ENCODE results near the gene FKBP10. TPM values are rescaled to one million over a fixed set of nuclear protein-coding genes. Genes with fewer than 3 reads are reported as not detected.

FKBP10 gene
- total and polyA plus RNA-seq, 5 donors from 2014 or later = 0.25 TPM; not detected in 4

GRCh38 chr17:41816637-41817320 is 4.0 kb downstream of the FKBP10 start:
- Histone ChIP-seq H3K4me3 (ENCODE audit: low read depth, low read length) (no peak overlapping the region), H3K9me3 (ENCODE audit: control insufficient read depth in 2 of 2, low read length in 2 of 2) (no peaks in the 10 kb centered on the region), H3K27ac (ENCODE audit: insufficient read depth, low read length, poor library complexity, severe bottlenecking) (no peak overlapping the region), H3K36me3 (ENCODE audit: control insufficient read depth, insufficient read depth, low read length) (no peaks in the 10 kb centered on the region), H3K27me3 (ENCODE audit: control insufficient read depth, insufficient read depth, low read length) (no peaks in the 10 kb centered on the region), H3K4me1 (ENCODE audit: control insufficient read depth, insufficient read depth, low read length, poor library complexity, severe bottlenecking) (peaks cover 13% of the 10 kb centered on the region)
- Mint-ChIP-seq H3K36me3 (no peaks in the 10 kb centered on the region), H3K27ac (peak overlapping the region in 1 of 3 donors; percentile 9), H3K27me3 (peaks cover 14% of the 10 kb centered on the region), H3K4me1 (peaks cover 0 to 16% (median 2%) of the 10 kb centered on the region in 4 donors), H3K9me3 (no peaks in the 10 kb centered on the region), H3K4me3 (no peak overlapping the region)
- ATAC-seq (ENCODE audit: low read depth in 2 of 2) (no peak), DNase-seq (no peak)

GRCh38 chr17:41818024-41818423 is 5.2 kb downstream of the FKBP10 start:
- Histone ChIP-seq H3K4me1 (ENCODE audit: control insufficient read depth, insufficient read depth, low read length, poor library complexity, severe bottlenecking) (peaks cover under 1% of the 10 kb centered on the region), H3K27ac (ENCODE audit: insufficient read depth, low read length, poor library complexity, severe bottlenecking) (no peak overlapping the region), H3K27me3 (ENCODE audit: control insufficient read depth, insufficient read depth, low read length) (no peaks in the 10 kb centered on the region), H3K36me3 (ENCODE audit: control insufficient read depth, insufficient read depth, low read length) (no peaks in the 10 kb centered on the region), H3K9me3 (ENCODE audit: control insufficient read depth in 2 of 2, low read length in 2 of 2) (no peaks in the 10 kb centered on the region), H3K4me3 (ENCODE audit: low read depth, low read length) (no peak overlapping the region)
- H3K4me3 Mint-ChIP-seq = no peak overlapping the region
- DNase-seq (no peak), ATAC-seq (ENCODE audit: low read depth in 2 of 2) (no peak)
- H3K9me3 Mint-ChIP-seq = no peaks in the 10 kb centered on the region
- H3K27ac Mint-ChIP-seq = no peak overlapping the region
- peaks cover 14% of the 10 kb centered on the region for H3K27me3 Mint-ChIP-seq
- H3K36me3 Mint-ChIP-seq = no peaks in the 10 kb centered on the region
- peaks cover 0 to 6% (median 2%) of the 10 kb centered on the region in 4 donors for H3K4me1 Mint-ChIP-seq

- Mint-ChIP-seq H3K27ac (no peak overlapping the region), H3K4me1 (no peaks in the 10 kb centered on the region)
- no peak for ATAC-seq (ENCODE audit: low read depth in 2 of 2)
Measured at GRCh38 chr17:41821776-41822175, 9.0 kb downstream of the FKBP10 start.

GRCh38 chr17:41822216-41823140 is 9.7 kb downstream of the FKBP10 start:
- Mint-ChIP-seq H3K27ac (no peak overlapping the region), H3K27me3 (no peaks in the 10 kb centered on the region), H3K4me3 (no peak overlapping the region), H3K4me1 (no peaks in the 10 kb centered on the region), H3K9me3 (no peaks in the 10 kb centered on the region), H3K36me3 (no peaks in the 10 kb centered on the region)
- H3K9me3 ChIP-seq (ENCODE audit: control insufficient read depth in 2 of 2, low read length in 2 of 2) = no peaks in the 10 kb centered on the region
- H3K27ac ChIP-seq (ENCODE audit: insufficient read depth, low read length, poor library complexity, severe bottlenecking) = no peak overlapping the region
- ATAC-seq (ENCODE audit: low read depth in 2 of 2) (no peak), DNase-seq (no peak)
- no peaks in the 10 kb centered on the region for H3K27me3 ChIP-seq (ENCODE audit: control insufficient read depth, insufficient read depth, low read length)
- H3K4me3 ChIP-seq (ENCODE audit: low read depth, low read length) = no peak overlapping the region
- no peaks in the 10 kb centered on the region for H3K4me1 ChIP-seq (ENCODE audit: control insufficient read depth, insufficient read depth, low read length, poor library complexity, severe bottlenecking)
- peaks cover 2% of the 10 kb centered on the region for H3K36me3 ChIP-seq (ENCODE audit: control insufficient read depth, insufficient read depth, low read length)

More at GRCh38 chr17:41821776-41822175, 9.0 kb downstream of the FKBP10 start:
- no peak for DNase-seq
- Histone ChIP-seq H3K9me3 (ENCODE audit: control insufficient read depth in 2 of 2, low read length in 2 of 2) (no peaks in the 10 kb centered on the region), H3K36me3 (ENCODE audit: control insufficient read depth, insufficient read depth, low read length) (no peaks in the 10 kb centered on the region), H3K4me3 (ENCODE audit: low read depth, low read length) (no peak overlapping the region), H3K27ac (ENCODE audit: insufficient read depth, low read length, poor library complexity, severe bottlenecking) (no peak overlapping the region), H3K4me1 (ENCODE audit: control insufficient read depth, insufficient read depth, low read length, poor library complexity, severe bottlenecking) (no peaks in the 10 kb centered on the region), H3K27me3 (ENCODE audit: control insufficient read depth, insufficient read depth, low read length) (no peaks in the 10 kb centered on the region)
- Mint-ChIP-seq H3K9me3 (no peaks in the 10 kb centered on the region), H3K36me3 (no peaks in the 10 kb centered on the region), H3K27me3 (no peaks in the 10 kb centered on the region), H3K4me3 (no peak overlapping the region)

- H3K9me3 Mint-ChIP-seq = no peaks in the 10 kb centered on the region
- Histone ChIP-seq H3K9me3 (ENCODE audit: control insufficient read depth in 2 of 2, low read length in 2 of 2) (no peaks in the 10 kb centered on the region), H3K4me1 (ENCODE audit: control insufficient read depth, insufficient read depth, low read length, poor library complexity, severe bottlenecking) (no peaks in the 10 kb centered on the region), H3K27ac (ENCODE audit: insufficient read depth, low read length, poor library complexity, severe bottlenecking) (no peak overlapping the region), H3K36me3 (ENCODE audit: control insufficient read depth, insufficient read depth, low read length) (peaks cover 2% of the 10 kb centered on the region), H3K27me3 (ENCODE audit: control insufficient read depth, insufficient read depth, low read length) (no peaks in the 10 kb centered on the region), H3K4me3 (ENCODE audit: low read depth, low read length) (no peak overlapping the region)
- no peak overlapping the region for H3K27ac Mint-ChIP-seq
- H3K4me1 Mint-ChIP-seq = no peaks in the 10 kb centered on the region
- no peaks in the 10 kb centered on the region for H3K27me3 Mint-ChIP-seq
- H3K4me3 Mint-ChIP-seq = no peak overlapping the region
- DNase-seq (no peak), ATAC-seq (ENCODE audit: low read depth in 2 of 2) (no peak)
- no peaks in the 10 kb centered on the region for H3K36me3 Mint-ChIP-seq
Measured at GRCh38 chr17:41823141-41823524, 10.3 kb downstream of the FKBP10 start.

GRCh38 chr17:41823580-41823979 is 10.8 kb downstream of the FKBP10 start:
- H3K9me3 Mint-ChIP-seq = no peaks in the 10 kb centered on the region
- no peaks in the 10 kb centered on the region for H3K4me1 Mint-ChIP-seq
- H3K27ac Mint-ChIP-seq = no peak overlapping the region
- no peak overlapping the region for H3K4me3 Mint-ChIP-seq
- no peaks in the 10 kb centered on the region for H3K27me3 Mint-ChIP-seq
- Histone ChIP-seq H3K27me3 (ENCODE audit: control insufficient read depth, insufficient read depth, low read length) (no peaks in the 10 kb centered on the region), H3K4me3 (ENCODE audit: low read depth, low read length) (no peak overlapping the region), H3K36me3 (ENCODE audit: control insufficient read depth, insufficient read depth, low read length) (peaks cover 2% of the 10 kb centered on the region), H3K4me1 (ENCODE audit: control insufficient read depth, insufficient read depth, low read length, poor library complexity, severe bottlenecking) (no peaks in the 10 kb centered on the region), H3K27ac (ENCODE audit: insufficient read depth, low read length, poor library complexity, severe bottlenecking) (no peak overlapping the region), H3K9me3 (ENCODE audit: control insufficient read depth in 2 of 2, low read length in 2 of 2) (no peaks in the 10 kb centered on the region)
- H3K36me3 Mint-ChIP-seq = no peaks in the 10 kb centered on the region
- ATAC-seq (ENCODE audit: low read depth in 2 of 2) = no peak
- no peak for DNase-seq

- H3K4me3 Mint-ChIP-seq = no peak overlapping the region
- no peaks in the 10 kb centered on the region for H3K9me3 ChIP-seq (ENCODE audit: control insufficient read depth in 2 of 2, low read length in 2 of 2)
- H3K27me3 Mint-ChIP-seq = no peaks in the 10 kb centered on the region
- peaks cover 2% of the 10 kb centered on the region for H3K36me3 ChIP-seq (ENCODE audit: control insufficient read depth, insufficient read depth, low read length)
- H3K4me1 ChIP-seq (ENCODE audit: control insufficient read depth, insufficient read depth, low read length, poor library complexity, severe bottlenecking) = no peaks in the 10 kb centered on the region
- no peaks in the 10 kb centered on the region for H3K36me3 Mint-ChIP-seq
- H3K27ac ChIP-seq (ENCODE audit: insufficient read depth, low read length, poor library complexity, severe bottlenecking) = no peak overlapping the region
- H3K4me1 Mint-ChIP-seq = no peaks in the 10 kb centered on the region
- DNase-seq (no peak), ATAC-seq (ENCODE audit: low read depth in 2 of 2) (no peak)
- H3K27ac Mint-ChIP-seq = no peak overlapping the region
- no peak overlapping the region for H3K4me3 ChIP-seq (ENCODE audit: low read depth, low read length)
- no peaks in the 10 kb centered on the region for H3K9me3 Mint-ChIP-seq
- no peaks in the 10 kb centered on the region for H3K27me3 ChIP-seq (ENCODE audit: control insufficient read depth, insufficient read depth, low read length)
Measured at GRCh38 chr17:41824086-41824485, 11.3 kb downstream of the FKBP10 start.

All from CD4-positive, CD25-positive, alpha-beta regulatory T cell (primary cell).